Calu3 (cell line): ENCODE measurements around the gene MPI. TPM values are rescaled to one million over a fixed set of nuclear protein-coding genes. Genes with fewer than 3 reads are reported as not detected.
A peak's percentile ranks its signal among the peaks of the same experiment; 100 is the strongest.

Source experiments
- BruUV-seq: library from RNA; stranded (reverse); fragments of 400-500 nt; replicated peaks from 2 replicates; lab custom pipeline; 2021; lab: Mats Ljungman, UMichigan
- CTCF ChIA-PET: fragments of 300-600 bp; sonication (Branson Sonifier 250); formaldehyde crosslinking; loops from one replicate; lab custom pipeline; 2022; ENCODE audit warnings: antibody characterized with exemption; lab: Charles Lee
- DNase-seq: peaks from one replicate; pipeline ENCODE4 v3.0.0; 2022
- H3K27ac Mint-ChIP-seq: one replicate; pipeline ENCODE4 v1.8.0; 2022; ENCODE audit warnings: mixed read lengths; ENCODE audit not compliant: unreplicated experiment
- H3K27me3 Mint-ChIP-seq: one replicate; pipeline ENCODE4 v1.8.0; 2022; ENCODE audit warnings: mixed read lengths; ENCODE audit not compliant: unreplicated experiment
- H3K36me3 Mint-ChIP-seq: one replicate; pipeline ENCODE4 v1.8.0; 2022; ENCODE audit warnings: mild to moderate bottlenecking, moderate library complexity, mixed read lengths; ENCODE audit not compliant: insufficient read depth, unreplicated experiment
- H3K4me1 Mint-ChIP-seq: one replicate; pipeline ENCODE4 v1.8.0; 2022; ENCODE audit warnings: mild to moderate bottlenecking, low read depth, mixed read lengths; ENCODE audit not compliant: unreplicated experiment
- H3K4me3 Mint-ChIP-seq: one replicate; pipeline ENCODE4 v1.8.0; 2022; ENCODE audit warnings: mild to moderate bottlenecking, low read depth, moderate library complexity, mixed read lengths; ENCODE audit not compliant: unreplicated experiment
- H3K9me3 Mint-ChIP-seq: one replicate; pipeline ENCODE4 v1.8.0; 2022; ENCODE audit warnings: low read depth, mixed read lengths; ENCODE audit not compliant: unreplicated experiment
- CTCF ChIP-seq: fragments of 200-600 bp; IDR thresholded peaks from one replicate; pipeline ENCODE4 v1.8.0; 2022; ENCODE audit warnings: antibody characterized with exemption; ENCODE audit not compliant: unreplicated experiment
- intact Hi-C: fragments of 100-400 bp; cut with micrococcal nuclease; formaldehyde crosslinking; loops from one replicate; pipeline ENCODE4 v1.10.0; 2022; ENCODE audit not compliant: unreplicated experiment
- total RNA-seq: library from RNA; stranded (reverse); gene quantifications from 2 replicates; pipeline ENCODE4 v1.2.3, GENCODE V29; 2022

MPI gene
- total RNA-seq, 1 experiment from 2014 or later, result 63.3 TPM

DNA sequence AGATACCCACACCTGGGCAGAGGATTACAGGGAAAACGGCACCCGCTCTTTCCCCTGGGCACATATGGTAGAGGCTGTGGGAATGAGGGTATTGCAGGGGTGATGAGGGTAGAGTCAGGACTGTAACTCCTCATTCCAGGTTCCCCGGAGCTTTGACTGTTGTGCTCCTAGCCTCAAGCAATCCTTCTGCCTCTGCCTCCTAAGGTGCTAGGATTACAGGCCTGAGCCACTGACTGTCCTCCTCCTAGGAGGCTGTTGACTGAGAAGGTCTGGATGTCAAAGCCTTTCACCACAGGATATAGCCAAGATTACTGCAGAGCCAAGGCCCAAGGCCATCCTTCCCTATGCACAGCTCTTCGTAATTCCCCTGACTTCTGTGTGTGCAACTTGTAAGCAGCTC is 1.1 kb upstream of the MPI start:
- no peaks in the 10 kb centered on the region for H3K9me3 Mint-ChIP-seq
- H3K4me1 Mint-ChIP-seq, result peaks cover 57% of the 10 kb centered on the region
- CTCF ChIA-PET, result no interaction called here
- no peak overlapping the region for H3K4me3 Mint-ChIP-seq
- H3K36me3 Mint-ChIP-seq, result peaks cover 29% of the 10 kb centered on the region
- intact Hi-C loops, result no loop called here
- no peak overlapping the region for H3K27ac Mint-ChIP-seq
- no TSS peak for BruUV-seq
- H3K27me3 Mint-ChIP-seq, result no peaks in the 10 kb centered on the region
- DNase-seq, result no peak
- TF ChIP-seq CTCF, result no peak

GRCh38 chr15:74889390-74889882 is 406 bp upstream of the MPI start:
- Mint-ChIP-seq H3K9me3 (no peaks in the 10 kb centered on the region), H3K4me1 (peaks cover 54% of the 10 kb centered on the region), H3K4me3 (peak overlapping the region; percentile 84), H3K36me3 (peaks cover 34% of the 10 kb centered on the region), H3K27me3 (no peaks in the 10 kb centered on the region), H3K27ac (peak overlapping the region; percentile 57)
- CTCF ChIA-PET, result interaction anchor here (0.9 to 1.1 kb wide), 4 partner anchors 10 to 25 kb away, joined by 3 to 9 read pairs (median 4); partner anchors contain the start of gene FAM219B
- no peak for TF ChIP-seq CTCF
- BruUV-seq, result no TSS peak
- intact Hi-C loops, result no loop called here
- DNase-seq, result no peak

DNA sequence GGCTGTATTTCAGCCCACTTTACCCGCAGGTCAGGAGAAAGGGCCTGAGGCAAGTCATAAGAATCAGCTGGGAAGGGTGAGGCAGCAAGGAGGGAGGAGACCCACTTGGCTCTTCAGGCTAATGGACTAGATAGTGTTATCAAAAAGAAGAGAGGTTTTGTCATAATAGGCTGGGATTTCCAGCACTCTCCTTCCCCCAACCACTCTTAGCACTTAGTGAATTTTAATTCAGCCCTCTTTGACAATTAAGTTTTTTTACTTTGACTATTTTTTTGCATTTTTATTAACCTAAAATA is 771 bp downstream of the MPI start:
- intact Hi-C loops, result no loop called here
- no peaks in the 10 kb centered on the region for H3K27me3 Mint-ChIP-seq
- peaks cover 47% of the 10 kb centered on the region for H3K4me1 Mint-ChIP-seq
- TSS peak; percentile 64 for BruUV-seq
- H3K4me3 Mint-ChIP-seq, result peak overlapping the region; percentile 84
- peaks cover 45% of the 10 kb centered on the region for H3K36me3 Mint-ChIP-seq
- no peaks in the 10 kb centered on the region for H3K9me3 Mint-ChIP-seq
- CTCF ChIA-PET, result no interaction called here
- TF ChIP-seq CTCF, result no peak
- DNase-seq, result no peak
- peak overlapping the region; percentile 57 for H3K27ac Mint-ChIP-seq

DNA sequence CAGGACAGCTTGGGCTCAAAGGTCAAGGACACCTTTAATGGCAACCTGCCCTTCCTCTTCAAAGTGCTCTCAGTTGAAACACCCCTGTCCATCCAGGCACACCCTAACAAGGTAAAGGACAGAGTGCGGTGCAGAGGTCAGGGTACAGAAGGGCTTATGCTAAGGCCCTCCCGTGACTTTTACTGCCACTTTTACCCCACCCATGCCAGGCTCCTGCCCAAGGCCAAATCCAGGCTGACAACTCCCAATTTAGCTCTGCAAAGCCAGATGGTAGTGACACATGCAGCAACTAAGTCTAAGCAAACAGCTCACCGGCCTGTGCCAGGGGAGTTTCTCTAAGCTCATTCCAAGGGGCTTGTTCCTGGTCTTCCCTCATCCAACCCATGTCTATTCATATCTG is 1.6 kb downstream of the MPI start:
- BruUV-seq, result no TSS peak
- peaks cover 46% of the 10 kb centered on the region for H3K36me3 Mint-ChIP-seq
- H3K4me3 Mint-ChIP-seq, result no peak overlapping the region
- intact Hi-C loops, result no loop called here
- H3K9me3 Mint-ChIP-seq, result no peaks in the 10 kb centered on the region
- CTCF ChIA-PET, result interaction anchor here (2.1 kb wide), 1 partner anchor 10 kb away, joined by 24 read pairs; no protein-coding TSS in a partner anchor
- TF ChIP-seq CTCF, result no peak
- DNase-seq, result no peak
- H3K27ac Mint-ChIP-seq, result peak overlapping the region; percentile 27
- H3K27me3 Mint-ChIP-seq, result no peaks in the 10 kb centered on the region
- H3K4me1 Mint-ChIP-seq, result peaks cover 47% of the 10 kb centered on the region
